ENCODE results near the gene DUSP18.
A peak's percentile ranks its signal among the peaks of the same experiment; 100 is the strongest.
"Not testable (repeated sequence)": the region's sequence is repeated elsewhere in the genome, so short reads cannot be mapped to it uniquely, and the experiment has no call there.

The DUSP18 gene

GRCh38 chr22:30676565-30676964 lies 8.9 kb upstream of the DUSP18 start:
- not testable (repeated sequence) for DNase-seq

- no peak for DNase-seq
Measured at GRCh38 chr22:30675436-30675835, 7.8 kb upstream of the DUSP18 start.

- DNase-seq = no peak
Measured at GRCh38 chr22:30674482-30674881, 6.8 kb upstream of the DUSP18 start.

DNA sequence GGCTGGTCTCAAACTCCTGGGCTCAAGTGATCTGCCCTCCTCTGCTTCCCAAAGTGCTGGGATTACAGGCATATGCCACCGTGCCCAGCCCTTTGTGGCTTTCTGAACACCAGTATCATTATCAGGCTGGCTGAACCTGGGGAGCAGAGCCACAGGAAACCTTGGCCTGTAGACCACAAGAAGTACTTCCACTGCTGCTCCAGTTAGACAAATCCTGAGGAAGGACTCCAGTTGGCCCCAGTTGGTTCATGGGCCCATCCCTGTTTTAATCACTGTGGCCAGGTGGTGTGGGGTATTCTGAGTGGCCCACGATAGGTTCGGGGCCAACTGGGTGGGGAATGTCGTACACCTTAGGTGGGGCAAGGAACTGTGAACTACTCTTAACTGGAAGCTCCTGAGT lies 5.5 kb upstream of the DUSP18 start:
- DNase-seq = no peak

- no peak for DNase-seq
Measured at GRCh38 chr22:30671071-30671470, 3.4 kb upstream of the DUSP18 start.

- DNase-seq = no peak
Measured at GRCh38 chr22:30668386-30668710, 673 bp upstream of the DUSP18 start.

GRCh38 chr22:30667107-30667493 lies 575 bp downstream of the DUSP18 start:
- DNase-seq = peak; percentile 4

DNA sequence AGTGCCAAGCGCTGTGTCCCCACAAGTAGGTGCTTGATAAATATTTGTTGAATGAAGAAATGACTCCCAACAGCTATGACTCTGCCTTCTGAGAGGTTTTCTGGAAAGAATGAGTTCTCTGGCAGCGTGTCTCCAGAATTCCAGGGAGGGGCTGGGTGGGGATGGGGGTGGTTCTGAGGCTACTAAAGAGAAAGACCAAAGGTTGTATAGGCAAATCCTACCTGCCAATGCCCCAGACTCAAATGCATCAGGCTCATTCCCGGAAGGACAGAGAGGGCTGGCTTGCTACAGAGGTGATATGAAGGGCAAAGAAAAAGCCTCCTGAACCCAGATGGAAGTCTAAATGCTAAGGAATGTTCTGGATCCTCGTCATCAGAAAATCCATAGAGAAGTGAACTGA lies 1.9 kb downstream of the DUSP18 start:
- DNase-seq = no peak

DNA sequence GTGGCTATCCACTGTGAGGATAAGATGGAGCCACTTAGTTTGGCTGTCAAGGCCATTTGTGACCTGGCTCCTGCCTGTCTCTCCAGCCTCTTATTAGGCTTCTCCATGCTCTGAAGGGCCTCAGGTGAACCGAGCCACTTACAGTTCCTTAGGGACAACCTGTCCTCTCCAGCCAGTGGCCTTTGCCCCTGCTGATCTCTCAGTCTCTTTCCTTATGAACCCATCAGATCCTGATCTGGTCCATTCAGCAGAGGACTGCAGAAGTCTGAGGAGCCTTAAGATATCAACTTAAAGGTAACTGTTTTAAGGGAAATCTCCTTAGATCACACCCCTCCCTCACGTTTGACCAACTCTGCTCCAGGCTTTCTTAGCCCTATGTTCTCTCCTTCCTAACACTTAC lies 2.4 kb downstream of the DUSP18 start:
- DNase-seq = no peak

GRCh38 chr22:30664798-30665197 lies 2.9 kb downstream of the DUSP18 start:
- no peak for DNase-seq

- no peak for DNase-seq
Measured at GRCh38 chr22:30662040-30662439, 5.6 kb downstream of the DUSP18 start.

DNA sequence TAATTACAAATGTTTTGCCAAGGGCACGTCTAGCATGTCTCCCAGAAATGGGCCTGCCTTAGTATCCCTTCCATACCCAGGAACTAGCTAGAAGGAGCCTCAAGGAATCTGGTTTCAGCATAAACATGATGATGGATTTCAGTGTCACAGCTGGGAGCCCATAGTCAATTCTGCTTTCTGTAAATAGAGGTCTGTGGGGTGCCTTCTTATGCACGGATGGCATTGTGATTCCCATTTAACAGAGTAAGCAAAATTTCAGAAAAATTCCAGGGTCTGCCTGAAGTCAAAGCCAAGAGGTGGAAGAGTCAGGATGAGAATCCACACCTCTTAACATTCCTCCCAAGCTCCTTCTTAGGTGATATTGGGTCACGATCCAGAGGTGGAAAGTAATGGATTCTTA lies 12.1 kb downstream of the DUSP18 start:
- DNase-seq = no peak

GRCh38 chr22:30654361-30654760 lies 13.3 kb downstream of the DUSP18 start:
- no peak for DNase-seq

DNA sequence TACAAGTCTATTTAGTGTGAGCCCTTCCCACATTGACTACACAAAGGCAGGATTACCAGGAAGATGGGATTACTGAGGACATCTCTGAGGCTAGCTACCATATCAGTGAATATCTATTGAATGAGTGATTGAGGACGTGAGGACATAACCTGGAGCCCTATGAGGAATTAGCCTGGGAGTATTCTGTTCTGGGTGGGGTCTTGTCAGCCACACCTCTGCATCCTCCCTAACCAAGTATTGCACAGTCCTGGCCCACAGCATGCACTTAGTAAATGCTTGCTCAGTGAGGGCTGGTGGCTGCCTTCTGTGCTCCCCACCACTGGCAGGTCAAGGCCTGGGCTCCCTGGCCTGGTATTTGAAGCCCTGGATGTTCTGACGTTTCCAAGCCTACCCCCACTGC lies 14.8 kb downstream of the DUSP18 start:
- DNase-seq = no peak

DNA sequence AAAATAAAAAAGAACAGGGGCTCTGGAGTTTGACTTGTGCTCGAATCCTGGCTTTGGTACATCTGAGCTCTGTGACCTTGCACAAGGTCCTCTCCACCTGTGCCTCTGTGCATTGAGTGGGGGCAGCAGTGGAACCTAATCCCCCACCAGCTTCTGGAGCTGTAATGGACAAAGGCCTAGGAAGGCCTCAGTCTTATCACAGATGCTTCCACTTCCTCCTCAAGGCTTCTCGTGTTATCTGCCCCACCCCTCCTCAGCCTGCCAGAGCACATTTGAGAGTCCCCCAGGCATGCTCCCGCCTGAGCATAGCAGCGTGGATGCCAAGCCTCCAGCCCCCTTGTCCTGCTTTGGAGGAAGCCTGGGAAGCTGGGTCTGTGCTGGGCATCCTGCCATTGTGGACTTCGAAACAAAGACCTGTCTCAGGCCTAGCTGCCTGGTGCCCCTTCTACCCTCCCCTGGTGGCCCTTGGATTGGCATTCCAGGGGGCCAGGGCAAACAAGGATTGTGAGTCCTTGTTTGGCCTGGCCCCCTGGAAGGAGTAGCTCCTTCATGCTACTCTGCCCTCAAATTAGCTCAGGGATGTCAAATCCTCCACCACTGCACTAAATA lies 17.1 kb downstream of the DUSP18 start:
- no peak for DNase-seq

- peak; percentile 51 for DNase-seq
Measured at GRCh38 chr22:30649430-30650007, 18.2 kb downstream of the DUSP18 start.

DNA sequence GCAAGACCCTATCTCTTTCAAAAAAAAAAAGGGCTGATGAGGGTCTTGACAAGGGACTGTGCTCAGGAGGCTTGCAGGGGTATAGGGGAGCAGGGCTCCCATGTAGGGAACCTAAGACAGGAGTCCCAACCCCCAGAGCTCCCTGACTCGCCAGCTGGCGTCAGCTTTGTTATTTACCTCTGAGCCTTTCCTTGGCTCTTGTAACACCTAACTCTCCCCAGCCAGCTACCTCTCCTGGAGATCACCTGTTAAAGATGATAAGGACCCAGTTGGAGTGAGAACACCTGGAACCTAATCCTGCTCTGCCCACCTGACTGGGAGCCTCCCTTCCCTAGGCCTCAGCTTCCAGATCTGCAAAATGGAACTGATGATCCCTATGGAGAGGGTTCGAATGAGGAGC lies 18.9 kb downstream of the DUSP18 start:
- DNase-seq = no peak

GRCh38 chr22:30647536-30647935 lies 20.1 kb downstream of the DUSP18 start:
- no peak for DNase-seq

- DNase-seq = no peak
Measured at GRCh38 chr22:30646518-30647160, 21.0 kb downstream of the DUSP18 start.

DNA sequence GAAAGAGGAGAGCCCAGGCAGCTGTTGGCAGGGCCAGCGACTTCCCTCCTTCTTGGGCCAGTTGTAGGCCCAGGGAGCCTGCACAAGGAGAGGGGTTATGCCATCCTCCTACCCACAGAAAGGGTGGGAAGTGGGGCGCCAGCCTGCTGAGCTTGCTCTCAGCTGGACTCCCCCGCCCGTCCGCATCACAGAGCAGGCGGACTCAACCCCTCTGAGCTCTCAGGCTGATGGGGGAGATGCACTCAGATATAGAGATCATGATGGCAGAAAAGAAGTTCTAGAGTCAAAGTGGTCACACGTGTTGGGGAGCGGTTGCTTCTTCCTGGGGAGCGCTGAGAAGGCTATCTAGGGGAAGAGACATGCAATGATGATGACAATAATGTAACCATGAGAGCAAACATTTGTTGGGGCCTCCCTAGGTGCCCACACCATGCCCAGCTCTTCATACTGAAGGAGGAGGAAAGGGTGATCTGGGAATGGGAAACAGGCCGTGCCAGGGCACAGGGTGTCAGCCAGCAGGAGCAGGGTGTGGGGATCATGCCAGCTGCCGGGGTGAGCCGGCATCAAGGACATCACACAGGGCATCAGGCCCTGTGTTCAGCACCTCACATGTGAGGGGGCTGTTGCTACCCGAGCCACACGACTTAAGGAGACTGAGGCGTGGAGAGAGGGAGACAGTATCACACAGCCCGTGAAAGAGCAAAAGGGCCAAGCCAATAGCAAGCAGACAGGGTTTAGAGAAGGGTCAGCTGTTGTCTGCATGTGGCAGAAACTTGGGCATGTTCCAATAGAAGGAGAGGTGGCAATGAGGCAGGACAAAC lies 24.4 kb downstream of the DUSP18 start:
- DNase-seq = no peak

DNA sequence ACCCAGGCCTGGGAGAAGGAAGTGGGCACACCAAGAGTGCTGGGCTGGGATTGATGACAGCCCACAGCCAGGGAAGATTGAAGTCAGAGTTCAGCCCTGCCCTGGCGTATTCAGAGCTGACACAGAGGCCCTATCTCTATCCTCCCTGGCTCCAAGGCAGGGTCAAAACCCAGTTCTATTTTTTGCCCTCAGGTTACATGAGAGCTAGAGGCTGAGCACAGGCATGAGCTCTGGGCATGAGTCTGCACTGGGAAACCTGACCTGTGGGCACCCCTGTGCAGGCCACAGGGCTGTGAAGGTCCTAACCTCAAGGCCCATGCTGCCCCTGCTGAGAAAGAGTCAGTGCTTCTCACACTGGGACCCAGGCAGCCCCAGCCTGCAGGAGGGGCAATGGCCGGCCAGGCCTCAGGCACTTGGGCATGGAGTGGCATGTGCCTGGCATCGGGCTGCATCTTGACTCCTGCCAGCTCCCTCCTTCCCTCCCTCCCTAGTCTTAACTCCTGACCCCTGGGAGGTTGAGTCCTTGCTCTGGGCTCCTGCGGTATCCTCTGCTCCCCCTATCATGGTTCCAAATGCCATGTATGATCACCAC lies 26.7 kb downstream of the DUSP18 start:
- DNase-seq = no peak

DNA sequence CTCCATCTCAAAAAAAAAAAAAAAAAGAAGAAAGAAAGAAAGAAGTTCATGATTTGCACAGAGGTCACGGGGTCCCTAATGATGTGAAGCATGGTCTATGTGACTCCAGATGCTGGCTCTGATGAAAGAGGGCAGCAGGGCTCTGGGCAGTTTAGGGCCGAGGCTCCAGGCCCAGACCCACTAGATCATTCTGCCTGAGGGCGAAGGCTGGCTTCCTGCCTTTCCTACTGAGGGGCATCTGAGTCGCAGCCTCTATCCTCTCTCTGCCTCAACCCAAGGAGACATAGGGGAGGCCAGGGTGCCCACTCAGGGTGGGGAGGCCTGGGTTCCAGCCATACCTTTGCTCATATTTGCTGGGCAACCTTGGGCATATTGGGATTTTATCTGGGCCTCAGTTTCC lies 27.3 kb downstream of the DUSP18 start:
- DNase-seq = no peak

DNA sequence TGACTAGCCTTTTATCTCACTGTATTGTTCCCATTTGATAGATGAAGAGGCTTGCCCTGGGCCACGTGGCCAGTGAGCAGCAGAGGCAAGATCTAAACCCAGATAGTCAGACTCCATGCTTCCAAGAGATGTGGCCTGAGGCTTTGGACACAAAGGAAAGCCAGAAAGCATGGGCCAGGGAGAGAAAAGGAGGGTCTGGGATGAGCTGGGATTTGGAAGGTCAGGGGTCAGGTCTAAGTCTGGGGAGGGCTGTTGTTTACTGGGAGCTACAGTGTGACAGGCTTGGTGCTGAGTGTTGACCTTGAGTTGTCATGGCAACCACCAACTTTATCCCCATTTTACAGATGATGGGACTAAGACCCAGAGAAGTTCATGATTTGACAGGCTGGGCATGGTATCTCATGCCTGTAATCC lies 30.0 kb downstream of the DUSP18 start:
- no peak for DNase-seq

Data from CD4-positive, alpha-beta T cell treated with Interleukin-21 for 1 hour (primary cell).